Central memory CD8-positive, alpha-beta T cell (primary cell): ENCODE measurements around the gene VDAC2.

Source experiments
- ATAC-seq: fragments of 150-1000 bp; cut with Tn5 transposase; replicated peaks from 2 replicates; pipeline ENCODE4 v1.10.0; 2022; ENCODE audit warnings: mild to moderate bottlenecking, moderate FRiP score, moderate number of reproducible peaks; ENCODE audit not compliant: poor library complexity, severe bottlenecking; ENCODE audit errors: extremely low read depth
- DNase-seq, 2 donors: peaks; one replicate each; pipeline ENCODE4 v3.0.0; 2021; ENCODE audit warnings: low spot score in 2 of 2
- H3K27ac Mint-ChIP-seq: one replicate; pipeline ENCODE4 v1.8.0; 2022; ENCODE audit warnings: low read depth, mild to moderate bottlenecking, moderate library complexity, mixed read lengths
- H3K27me3 Mint-ChIP-seq: one replicate; pipeline ENCODE4 v1.8.0; 2022; ENCODE audit warnings: mixed read lengths
- H3K36me3 Mint-ChIP-seq: one replicate; pipeline ENCODE4 v1.8.0; 2022; ENCODE audit warnings: mild to moderate bottlenecking, moderate library complexity, mixed read lengths; ENCODE audit not compliant: insufficient read depth
- H3K4me1 Mint-ChIP-seq: one replicate; pipeline ENCODE4 v1.8.0; 2022; ENCODE audit warnings: mixed read lengths
- H3K4me3 Mint-ChIP-seq: one replicate; pipeline ENCODE4 v1.8.0; 2022; ENCODE audit warnings: mild to moderate bottlenecking, moderate library complexity, mixed read lengths
- H3K9me3 Mint-ChIP-seq: one replicate; pipeline ENCODE4 v1.8.0; 2022; ENCODE audit warnings: mixed read lengths

Gene VDAC2

GRCh38 chr10:75280236-75280635, 69.6 kb downstream of the VDAC2 start:
- no peak overlapping the region for H3K4me3 Mint-ChIP-seq
- H3K9me3 Mint-ChIP-seq, result no peaks in the 10 kb centered on the region
- no peaks in the 10 kb centered on the region for H3K36me3 Mint-ChIP-seq
- DNase-seq (no peak), ATAC-seq (no peak)
- no peaks in the 10 kb centered on the region for H3K4me1 Mint-ChIP-seq
- H3K27me3 Mint-ChIP-seq, result peaks cover 56% of the 10 kb centered on the region
- H3K27ac Mint-ChIP-seq, result no peak overlapping the region
